Gastrocnemius medialis (tissue), 4 donors: ENCODE results near the gene MMP2. TPM values are rescaled to one million over a fixed set of nuclear protein-coding genes. Genes with fewer than 3 reads are reported as not detected.

Experiments
- ATAC-seq, 2 donors: fragments of 150-250 bp; one replicate each; pipeline ENCODE4 v1.9.1; 2016
- DNase-seq, 2 donors: peaks; one replicate each; pipeline ENCODE4 v3.0.0-alpha.2; 2019
- H3K27ac ChIP-seq, 4 donors: fragments of 200-600 bp; sonication (generic); 1 replicate in 1 of 4; 2 replicates in 3 of 4; pipeline ENCODE4 v1.5.1; 2016 to 2018; ENCODE audit warnings: mild to moderate bottlenecking in 2 of 4, moderate library complexity in 1 of 4
- H3K27me3 ChIP-seq, 3 donors: fragments of 200-600 bp; sonication (generic) in 2 of 3; 1 replicate in 1 of 3; 2 replicates in 2 of 3; pipeline versions ENCODE4 v1.5.1 to v1.6.0; 2016 to 2019; ENCODE audit warnings: mild to moderate bottlenecking in 1 of 3, moderate library complexity in 1 of 3
- H3K36me3 ChIP-seq, 2 donors: fragments of 200-600 bp; sonication (generic) in 1 of 2; one replicate each; pipeline ENCODE4 v1.5.1; 2017 to 2018
- H3K4me1 ChIP-seq, 2 donors: fragments of 200-600 bp; sonication (generic) in 1 of 2; one replicate each; pipeline ENCODE4 v1.5.1; 2016 to 2017; ENCODE audit warnings: mild to moderate bottlenecking in 2 of 2
- H3K4me3 ChIP-seq, 4 donors: fragments of 200-600 bp; sonication (generic) in 3 of 4; 1 replicate in 1 of 4; 2 replicates in 3 of 4; pipeline ENCODE4 v1.5.1; 2016 to 2019; ENCODE audit warnings: mild to moderate bottlenecking in 2 of 4
- H3K9me3 ChIP-seq, 3 donors: fragments of 200-600 bp; sonication (generic) in 2 of 3; 1 replicate in 1 of 3; 2 replicates in 2 of 3; pipeline ENCODE4 v1.5.1; 2016 to 2019
- CTCF ChIP-seq, 5 experiments: fragments of 450-650 bp in 3 of 5; fragments of 200-600 bp in 2 of 5; sonication (generic) in 2 of 5; IDR thresholded peaks in 4 of 5; conservative IDR thresholded peaks in 1 of 5; 1 replicate in 4 of 5; 2 replicates in 1 of 5; pipeline ENCODE4 v1.5.1; 2016 to 2019; ENCODE audit warnings: antibody characterized with exemption in 5 of 5, mild to moderate bottlenecking in 3 of 5, moderate library complexity in 3 of 5
- POLR2A ChIP-seq, 2 donors: fragments of 450-650 bp; IDR thresholded peaks; one replicate each; pipeline ENCODE4 v1.6.1; 2017; ENCODE audit warnings: antibody characterized with exemption in 2 of 2, mild to moderate bottlenecking in 2 of 2, moderate library complexity in 2 of 2
- in situ Hi-C, 4 donors: fragments of 200-750 bp; cut with MboI; loops; one replicate each; pipeline versions ENCODE4 v1.15.0 to v1.8.0; 2017; ENCODE audit warnings: low sequenced_read_pairs in 4 of 4
- intact Hi-C: fragments of 100-400 bp; cut with DNase I; formaldehyde crosslinking; loops from one replicate; pipeline ENCODE4 v1.15.1; 2023; ENCODE audit warnings: low total_unique reads
- total RNA-seq, 4 donors: library from RNA; depleted of rRNA; stranded (reverse); fragments of >200 nt; gene quantifications; one replicate each; pipeline versions ENCODE4 v1.1.0 to v1.2.3, GENCODE V29; 2016

MMP2 gene
- 100 to 1,000 TPM in 1 of 4 donors, 10 to 100 TPM in 3; 26.6 to 119 (median 55.6) TPM for total RNA-seq

- Histone ChIP-seq H3K27ac (peak within 1 kb of the TSS; percentile 72 to 80 (median 74)), H3K36me3 (no peaks in the 10 kb centered on the region), H3K4me3 (peak within 1 kb of the TSS; percentile 47 to 60 (median 54)), H3K9me3 (no peaks in the 10 kb centered on the region), H3K4me1 (peaks cover 0 to 4% of the 10 kb centered on the region in 2 donors), H3K27me3 (peaks cover 12 to 26% (median 14%) of the 10 kb centered on the region in 3 donors)
- peak; percentile 14 to 45 for TF ChIP-seq POLR2A (IDR thresholded peaks at IDR 0.05)
- TF ChIP-seq CTCF (IDR thresholded peaks at IDR 0.05 in 4 of 5, conservative IDR thresholded peaks at IDR 0.05 in 1 of 5): no peak
- ATAC-seq (peak; percentile 42 to 51), DNase-seq (peak; percentile 52 to 69)
- intact Hi-C loops: no loop called here
- in situ Hi-C loops: no loop called here
Measured at GRCh38 chr16:55478827-55479429, at the start of gene MMP2. MMP2 (plus strand) TSS chr16:55479198; CDS start chr16:55479480, 282 bp downstream.

DNA sequence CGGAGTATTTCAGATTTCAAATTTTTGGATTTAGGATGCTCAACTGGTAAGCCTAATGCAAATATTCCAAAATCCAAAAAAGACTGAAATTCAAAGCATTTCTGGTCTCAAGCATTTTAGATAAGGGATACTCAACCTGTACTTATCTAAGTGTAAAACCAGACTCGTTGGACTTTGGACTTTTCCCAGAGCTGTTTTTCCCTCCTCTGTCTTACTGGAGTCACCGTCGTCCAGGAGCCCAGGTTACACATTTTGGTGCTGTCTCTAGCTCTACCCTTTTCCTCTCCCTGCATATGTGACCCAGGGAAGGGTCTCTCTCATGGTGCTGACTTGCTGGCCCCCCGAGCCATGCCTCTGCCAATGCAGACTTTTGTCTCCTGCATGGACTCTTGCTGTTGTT lies 46.0 kb upstream of the MMP2 start:
- peak overlapping the region in 2 of 4 donors; percentile 47 to 62 for H3K27ac ChIP-seq

DNA sequence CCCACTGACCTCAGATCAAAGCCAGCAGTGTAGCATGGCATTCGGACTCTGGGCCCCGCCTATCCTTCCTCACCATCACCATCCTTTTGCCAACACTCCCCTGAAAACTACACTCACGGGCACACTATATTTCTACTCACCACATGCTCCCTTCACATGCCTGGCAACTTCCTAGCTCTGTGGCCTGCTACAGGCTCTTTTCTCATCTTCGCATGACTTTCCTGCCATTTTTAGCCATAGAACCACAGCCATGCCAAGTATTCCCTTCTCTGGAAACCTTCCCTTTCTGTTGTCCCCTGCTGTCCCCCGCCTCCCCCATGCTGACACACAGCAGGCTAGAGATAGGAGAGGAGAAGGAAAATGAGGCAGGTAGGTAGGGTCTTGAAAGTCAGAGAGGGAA lies 45.5 kb upstream of the MMP2 start:
- intact Hi-C loops (loop anchor here (5.0 kb wide), 1 partner anchor 41 kb away; no protein-coding TSS in a partner anchor), in situ Hi-C loops (no loop called here)
- ATAC-seq (peak in 1 of 2 donors; percentile 43), DNase-seq (peak in 1 of 2 donors; percentile 19)
- Histone ChIP-seq H3K27me3 (no peaks in the 10 kb centered on the region), H3K4me1 (peaks cover 4% of the 10 kb centered on the region in 2 donors), H3K9me3 (no peaks in the 10 kb centered on the region), H3K36me3 (no peaks in the 10 kb centered on the region), H3K27ac (peak overlapping the region in 3 of 4 donors; percentile 33 to 62 (median 47)), H3K4me3 (no peak overlapping the region)
- TF ChIP-seq POLR2A (IDR thresholded peaks at IDR 0.05): no peak
- TF ChIP-seq CTCF (IDR thresholded peaks at IDR 0.05 in 4 of 5, conservative IDR thresholded peaks at IDR 0.05 in 1 of 5): no peak

More for the DNA sequence above, 46.0 kb upstream of the MMP2 start:
- no peaks in the 10 kb centered on the region for H3K36me3 ChIP-seq
- H3K27me3 ChIP-seq: no peaks in the 10 kb centered on the region
- no peak overlapping the region for H3K4me3 ChIP-seq
- DNase-seq (no peak), ATAC-seq (no peak)
- TF ChIP-seq CTCF (IDR thresholded peaks at IDR 0.05 in 4 of 5, conservative IDR thresholded peaks at IDR 0.05 in 1 of 5): no peak
- no peak for TF ChIP-seq POLR2A (IDR thresholded peaks at IDR 0.05)
- intact Hi-C loops: loop anchor here (5.0 kb wide), 1 partner anchor 41 kb away; no protein-coding TSS in a partner anchor
- peaks cover 4% of the 10 kb centered on the region in 2 donors for H3K4me1 ChIP-seq
- no peaks in the 10 kb centered on the region for H3K9me3 ChIP-seq
- in situ Hi-C loops: no loop called here

DNA sequence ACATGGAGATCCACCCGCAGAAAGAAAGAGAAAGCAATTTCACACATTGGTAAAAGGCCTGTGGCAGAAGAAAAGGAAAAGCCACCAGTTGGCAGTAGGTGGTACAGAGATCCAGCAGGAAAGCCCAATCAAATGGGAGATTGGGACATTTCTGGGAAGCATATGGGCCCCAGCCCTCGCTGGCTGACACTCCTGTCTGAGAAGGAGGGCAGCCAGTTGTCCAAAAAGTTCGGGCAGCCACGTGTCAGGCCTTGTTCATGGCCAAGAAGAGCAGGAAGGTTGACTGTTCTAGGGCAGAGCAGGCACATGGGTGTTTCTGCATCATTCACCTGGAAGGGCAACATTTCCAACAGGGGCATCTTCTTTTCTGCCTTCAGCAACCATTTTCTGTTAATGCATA lies 45.0 kb upstream of the MMP2 start:
- no peak for TF ChIP-seq POLR2A (IDR thresholded peaks at IDR 0.05)
- no peak for TF ChIP-seq CTCF (IDR thresholded peaks at IDR 0.05 in 4 of 5, conservative IDR thresholded peaks at IDR 0.05 in 1 of 5)
- intact Hi-C loops (loop anchor here (5.0 kb wide), 1 partner anchor 42 kb away; no protein-coding TSS in a partner anchor), in situ Hi-C loops (no loop called here)
- Histone ChIP-seq H3K4me1 (peaks cover 4% of the 10 kb centered on the region in 2 donors), H3K4me3 (no peak overlapping the region), H3K9me3 (no peaks in the 10 kb centered on the region), H3K36me3 (no peaks in the 10 kb centered on the region), H3K27ac (peak overlapping the region in 3 of 4 donors; percentile 33 to 62 (median 47)), H3K27me3 (no peaks in the 10 kb centered on the region)
- ATAC-seq: no peak
- no peak for DNase-seq
